Fibroblast of skin of left biceps (primary cell): ENCODE measurements around the gene CYB5R4.

ENCODE experiments used
- DNase-seq, 2 experiments: peaks; one replicate each; pipeline ENCODE4 v3.0.0-alpha.2; 2013; ENCODE audit warnings: low read depth in 2 of 2

CYB5R4 gene

DNA sequence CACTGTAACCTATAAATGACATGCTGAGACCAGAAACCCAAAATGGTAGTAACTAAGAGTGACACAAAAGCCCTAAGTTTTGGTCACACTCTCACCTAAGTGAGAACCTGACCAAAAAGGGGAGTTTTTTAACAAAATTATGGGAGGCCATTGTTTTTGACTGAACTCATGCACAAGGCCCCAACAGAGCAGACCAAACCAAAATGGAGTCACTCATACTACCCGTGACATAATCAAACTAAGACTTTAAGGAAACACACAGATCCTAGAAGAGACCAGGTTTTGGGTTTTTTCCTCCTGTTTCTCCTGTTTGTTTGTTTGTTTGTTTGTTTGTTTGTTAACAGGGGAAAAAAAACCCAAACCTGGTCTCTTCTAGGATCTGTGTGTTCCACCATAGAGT, 124.9 kb downstream of the CYB5R4 start:
- DNase-seq, result no peak

- DNase-seq, result no peak
Observed at GRCh38 chr6:83985308-83985713, 125.8 kb downstream of the CYB5R4 start.

DNA sequence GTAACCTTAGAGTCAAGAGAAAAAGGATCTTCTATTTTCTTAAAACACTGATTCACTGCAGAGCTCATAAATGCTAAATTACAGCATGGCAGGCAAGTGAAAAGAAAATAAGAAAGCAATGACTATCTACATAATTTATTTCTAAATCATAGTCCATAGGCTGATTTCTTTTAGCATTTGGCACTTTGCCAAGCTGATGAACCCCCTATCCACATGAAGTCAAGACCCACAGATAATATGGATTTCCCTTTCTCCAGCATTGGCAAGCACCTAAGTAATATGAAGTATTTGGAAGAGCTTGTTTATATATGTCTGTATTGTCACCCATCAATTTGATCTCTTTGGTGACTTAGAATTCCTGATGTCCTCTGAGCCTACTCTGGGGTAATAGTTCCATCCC, 126.2 kb downstream of the CYB5R4 start:
- no peak for DNase-seq

DNA sequence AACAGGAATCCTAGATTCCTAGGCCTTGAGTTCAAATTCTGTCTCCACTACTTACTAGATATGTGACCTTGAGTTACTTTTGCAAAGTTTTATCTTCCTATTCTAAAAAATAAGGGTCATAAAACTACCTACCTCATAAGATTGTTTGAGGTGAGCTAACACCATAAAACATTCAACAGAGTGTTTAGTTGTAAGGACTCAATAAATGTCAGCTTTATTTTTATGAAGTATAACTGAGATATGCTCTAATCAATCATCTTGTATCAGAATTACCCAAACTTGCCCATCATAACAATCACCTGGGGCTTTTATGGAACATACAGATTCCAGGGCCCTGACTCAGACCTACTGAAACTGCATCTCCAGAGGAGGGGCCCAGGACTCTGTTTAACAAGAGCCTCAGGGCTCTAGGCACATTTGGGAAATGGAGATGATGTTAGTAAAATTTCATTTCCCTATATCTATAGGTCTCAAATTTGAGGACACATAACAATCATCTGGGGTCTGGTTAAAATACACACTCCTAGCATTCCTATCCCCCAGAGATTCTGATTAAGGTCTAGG, 138.6 kb downstream of the CYB5R4 start:
- no peak for DNase-seq

GRCh38 chr6:84001119-84001518, 141.6 kb downstream of the CYB5R4 start:
- DNase-seq, result no peak

DNA sequence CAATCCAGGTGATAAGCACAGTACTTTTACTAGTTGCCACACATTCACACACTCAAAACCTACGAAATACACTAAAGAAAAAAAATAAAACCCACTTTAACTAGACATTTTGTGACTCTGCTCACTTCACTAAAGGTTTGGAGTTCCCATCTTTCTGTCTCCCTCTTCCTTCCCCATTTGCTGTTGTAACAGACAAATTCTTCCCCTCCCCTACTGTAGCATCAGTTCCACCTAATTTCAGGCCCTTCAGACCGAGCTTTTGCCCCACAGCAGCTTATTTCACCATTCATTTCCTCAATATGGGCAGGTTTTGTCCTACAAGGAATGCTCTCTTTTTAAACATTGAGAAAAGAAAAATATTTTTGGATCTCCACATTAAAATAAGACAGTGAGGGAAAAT, 142.7 kb downstream of the CYB5R4 start:
- DNase-seq, result no peak

DNA sequence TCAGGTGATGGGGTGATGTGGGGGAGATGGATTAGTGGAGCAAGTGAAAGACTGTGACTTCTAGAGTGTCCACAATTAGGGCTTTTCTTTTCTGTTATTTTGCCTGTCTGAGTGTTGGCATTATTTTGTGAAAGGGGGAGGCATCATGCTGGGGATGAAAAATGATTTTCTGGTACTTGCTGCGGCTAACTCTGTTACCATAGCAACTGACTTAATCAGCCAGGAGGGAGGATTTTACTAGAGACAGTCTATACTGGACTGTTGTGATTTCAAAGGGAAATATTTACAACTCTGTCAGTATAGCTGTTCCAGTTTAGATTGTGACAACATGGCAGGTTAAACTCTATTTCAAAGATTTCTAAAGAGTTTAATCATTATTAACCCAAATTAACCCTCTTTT, 143.6 kb downstream of the CYB5R4 start:
- DNase-seq, result no peak

GRCh38 chr6:84003654-84004053, 144.2 kb downstream of the CYB5R4 start:
- DNase-seq, result no peak

GRCh38 chr6:84007871-84008270, 148.4 kb downstream of the CYB5R4 start:
- no peak for DNase-seq

DNA sequence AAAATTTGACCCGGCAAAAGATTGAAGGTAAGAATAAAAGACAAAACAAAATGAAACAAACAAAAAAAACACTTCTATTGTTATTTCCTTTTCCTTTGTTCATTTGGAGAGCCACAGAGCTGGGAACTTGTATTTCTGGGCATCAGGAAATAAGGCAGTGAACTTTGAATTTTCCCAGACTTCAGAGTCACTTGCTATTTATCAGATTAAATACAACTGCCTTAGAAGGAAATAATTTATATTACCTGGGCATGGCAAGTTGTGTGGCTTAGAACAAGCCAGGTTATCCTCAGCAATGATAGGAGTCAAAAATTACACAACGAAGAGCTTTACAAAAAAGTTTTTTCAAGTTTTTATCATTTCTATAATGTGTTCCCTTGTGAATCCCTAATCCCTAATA, 153.9 kb downstream of the CYB5R4 start:
- DNase-seq, result no peak

DNA sequence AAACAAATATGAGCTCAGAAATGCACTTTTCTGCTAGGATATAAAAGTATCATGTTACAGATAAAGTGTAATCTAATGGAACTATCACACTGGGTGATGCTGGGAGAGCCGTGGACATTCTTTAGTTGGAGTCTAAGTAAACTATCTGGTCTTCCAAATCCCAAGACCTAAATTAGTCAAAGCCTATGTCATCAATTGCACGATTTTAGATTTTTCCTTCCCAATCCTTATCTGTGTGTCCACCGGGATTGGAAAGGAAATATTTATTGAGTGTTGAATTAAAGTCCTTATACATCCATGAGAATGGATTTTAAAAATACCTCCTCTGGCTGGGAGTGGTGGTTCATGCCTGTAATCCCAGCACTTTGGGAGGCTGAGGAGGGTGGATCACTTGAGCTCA, 154.4 kb downstream of the CYB5R4 start:
- no peak for DNase-seq

DNA sequence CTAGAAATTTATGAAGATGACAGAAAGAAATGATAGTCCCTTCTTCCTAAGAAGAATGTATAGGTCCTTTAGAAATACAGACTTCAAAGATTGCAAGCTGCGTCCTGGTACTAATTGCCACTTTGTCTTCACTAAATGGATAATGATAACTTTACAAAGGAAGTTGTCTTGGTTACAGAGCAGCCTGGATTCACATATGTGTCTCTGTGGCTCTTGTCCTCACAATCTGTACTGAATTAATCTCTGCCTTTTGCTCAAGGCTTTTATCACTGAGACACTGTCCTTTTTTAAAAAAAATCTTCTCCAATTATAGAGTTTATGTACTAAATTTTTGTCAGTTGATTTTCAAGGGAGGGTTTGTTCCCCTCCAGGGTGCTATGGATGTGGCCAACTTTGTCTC, 156.5 kb downstream of the CYB5R4 start:
- DNase-seq, result no peak
